GM18858 (cell line): ENCODE measurements around the gene ZNF423.
"Not testable (repeated sequence)": the region's sequence is repeated elsewhere in the genome, so short reads cannot be mapped to it uniquely, and the experiment has no call there.

ENCODE experiments used
- ATAC-seq: cut with Tn5 transposase; IDR thresholded peaks from one replicate; pipeline ENCODE4 v1.9.1; 2021; ENCODE audit not compliant: unreplicated experiment

Gene ZNF423

GRCh38 chr16:49700251-49701064 lies 155.5 kb downstream of the ZNF423 start:
- no peak for ATAC-seq

- ATAC-seq = no peak
Measured at GRCh38 chr16:49699841-49700175, 156.1 kb downstream of the ZNF423 start.

GRCh38 chr16:49698931-49699840 lies 156.7 kb downstream of the ZNF423 start:
- ATAC-seq = no peak

- no peak for ATAC-seq
Measured at GRCh38 chr16:49698453-49698815, 157.5 kb downstream of the ZNF423 start.

GRCh38 chr16:49697631-49698452 lies 158.1 kb downstream of the ZNF423 start:
- ATAC-seq = no peak

- ATAC-seq = no peak
Measured at GRCh38 chr16:49696414-49697101, 159.4 kb downstream of the ZNF423 start.

GRCh38 chr16:49695782-49696413 lies 160.0 kb downstream of the ZNF423 start:
- ATAC-seq = no peak

- ATAC-seq = no peak
Measured at GRCh38 chr16:49693445-49693844, 162.5 kb downstream of the ZNF423 start.

GRCh38 chr16:49690778-49691177 lies 165.1 kb downstream of the ZNF423 start:
- ATAC-seq = no peak

- no peak for ATAC-seq
Measured at GRCh38 chr16:49688036-49688697, 167.7 kb downstream of the ZNF423 start.

GRCh38 chr16:49687476-49688002 lies 168.4 kb downstream of the ZNF423 start:
- ATAC-seq = no peak

GRCh38 chr16:49684696-49685095 lies 171.2 kb downstream of the ZNF423 start:
- no peak for ATAC-seq

- no peak for ATAC-seq
Measured at GRCh38 chr16:49682577-49683165, 173.2 kb downstream of the ZNF423 start.

- no peak for ATAC-seq
Measured at GRCh38 chr16:49681217-49681883, 174.6 kb downstream of the ZNF423 start.

GRCh38 chr16:49679095-49679494 lies 176.8 kb downstream of the ZNF423 start:
- ATAC-seq = no peak

- ATAC-seq = not testable (repeated sequence)
Measured at GRCh38 chr16:49677661-49678060, 178.3 kb downstream of the ZNF423 start.

GRCh38 chr16:49675413-49675812 lies 180.5 kb downstream of the ZNF423 start:
- ATAC-seq = no peak

GRCh38 chr16:49674990-49675389 lies 180.9 kb downstream of the ZNF423 start:
- no peak for ATAC-seq
